Mesenteric fat pad (tissue), 1 donor: Measurements from ENCODE around the gene NCKAP5. TPM values are rescaled to one million over a fixed set of nuclear protein-coding genes. Genes with fewer than 3 reads are reported as not detected.

Experiments
- DNase-seq: peaks from one replicate; pipeline ENCODE4 v3.0.0-alpha.2; 2020; ENCODE audit warnings: low spot score
- total RNA-seq: library from RNA; stranded (reverse); fragmentation: NEBNext Ultra II Directional; extraction: Animal tissue kit (Norgen Biotek cat#: 25700); gene quantifications from one replicate; pipeline ENCODE4 v1.2.1, GENCODE V29; 2021
- donor health status: DM: yes; HTN: yes; CAD: no.

NCKAP5 gene
- total RNA-seq, 1 donor from 2014 or later, result 1.7 TPM

GRCh38 chr2:133107058-133107815, 461.0 kb downstream of the NCKAP5 start:
- DNase-seq, result no peak

- no peak for DNase-seq
Measured at GRCh38 chr2:133104871-133105270, 463.4 kb downstream of the NCKAP5 start.

- no peak for DNase-seq
Measured at GRCh38 chr2:133098787-133099186, 469.5 kb downstream of the NCKAP5 start.

- no peak for DNase-seq
Measured at GRCh38 chr2:133097666-133098065, 470.6 kb downstream of the NCKAP5 start.

- DNase-seq, result no peak
Measured at GRCh38 chr2:133092571-133092970, 475.7 kb downstream of the NCKAP5 start.

GRCh38 chr2:133090358-133090757, 477.9 kb downstream of the NCKAP5 start:
- no peak for DNase-seq

GRCh38 chr2:133086176-133086575, 482.1 kb downstream of the NCKAP5 start:
- DNase-seq, result no peak

- DNase-seq, result no peak
Measured at GRCh38 chr2:133085646-133086045, 482.6 kb downstream of the NCKAP5 start.

- DNase-seq, result no peak
Measured at GRCh38 chr2:133082034-133082433, 486.2 kb downstream of the NCKAP5 start.

GRCh38 chr2:133080822-133081221, 487.4 kb downstream of the NCKAP5 start:
- no peak for DNase-seq

- DNase-seq, result no peak
Measured at GRCh38 chr2:133078667-133079411, 489.4 kb downstream of the NCKAP5 start.

GRCh38 chr2:133077269-133077822, 490.9 kb downstream of the NCKAP5 start:
- DNase-seq, result no peak

GRCh38 chr2:133072837-133073694, 495.2 kb downstream of the NCKAP5 start:
- DNase-seq, result no peak

GRCh38 chr2:133063775-133064174, 504.5 kb downstream of the NCKAP5 start:
- no peak for DNase-seq

- DNase-seq, result no peak
Measured at GRCh38 chr2:133062931-133063665, 505.2 kb downstream of the NCKAP5 start.

GRCh38 chr2:133061874-133062593, 506.2 kb downstream of the NCKAP5 start:
- DNase-seq, result no peak

GRCh38 chr2:133054297-133054696, 514.0 kb downstream of the NCKAP5 start:
- DNase-seq, result no peak

GRCh38 chr2:133053541-133053940, 514.7 kb downstream of the NCKAP5 start:
- no peak for DNase-seq

GRCh38 chr2:133045787-133046186, 522.5 kb downstream of the NCKAP5 start:
- DNase-seq, result no peak

- no peak for DNase-seq
Measured at GRCh38 chr2:133044556-133044955, 523.7 kb downstream of the NCKAP5 start.
